MM.1S (cell line): ENCODE data around the gene LRRC45.

Source experiments
- CTCF ChIP-seq: fragments of 300-600 bp; sonication (generic); IDR thresholded peaks from 2 replicates; pipeline ENCODE4 v1.5.1; 2016; ENCODE audit warnings: antibody characterized with exemption, low read length, mixed read lengths
- EZH2 ChIP-seq: fragments of 300-600 bp; sonication (generic); optimal IDR thresholded peaks from 2 replicates; pipeline ENCODE3; 2017; ENCODE audit warnings: low read depth, mild to moderate bottlenecking, antibody characterized with exemption, low read length, mixed read lengths
- EZH2phosphoT487 ChIP-seq: fragments of 300-600 bp; sonication (generic); IDR thresholded peaks from 2 replicates; pipeline ENCODE4 v1.6.1; 2018; ENCODE audit warnings: antibody characterized with exemption, low read length

DNA sequence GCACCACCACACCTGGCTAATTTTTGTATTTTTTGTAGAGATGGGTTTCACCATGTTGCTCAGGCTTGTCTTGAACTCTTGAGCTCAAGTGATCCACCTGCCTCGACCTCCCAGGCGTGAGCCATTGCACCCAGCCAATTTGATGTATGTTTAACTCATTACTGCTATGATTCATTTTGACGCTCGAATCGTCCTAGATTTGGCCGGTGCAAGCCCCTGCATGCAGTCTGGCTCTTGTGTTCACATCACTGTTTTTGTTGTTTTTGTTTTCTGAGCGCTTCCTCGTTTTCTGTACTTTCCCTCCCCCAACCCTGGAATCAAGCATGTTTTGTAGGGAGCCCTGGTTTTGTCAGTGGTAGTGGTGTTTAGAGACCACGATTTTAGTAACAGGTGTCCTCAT is 50.3 kb downstream of the LRRC45 start:
- TF ChIP-seq CTCF = no peak
- TF ChIP-seq EZH2 = no peak
- no peak for TF ChIP-seq EZH2phosphoT487
